Mesothelial cell of epicardium (in vitro differentiated cells): Measurements from ENCODE around the gene TRIM37. TPM values are rescaled to one million over a fixed set of nuclear protein-coding genes. Genes with fewer than 3 reads are reported as not detected.

Experiments used
- DNase-seq, 2 experiments: peaks; one replicate each; pipeline ENCODE4 v3.0.0; 2021; ENCODE audit warnings: low spot score in 2 of 2; ENCODE audit not compliant: unreplicated experiment in 2 of 2
- H3K27ac Mint-ChIP-seq: 2 replicates; pipeline ENCODE4 v1.8.0; 2021; ENCODE audit warnings: mixed read lengths
- H3K27me3 Mint-ChIP-seq: 2 replicates; pipeline ENCODE4 v1.8.0; 2021; ENCODE audit warnings: low read depth, mixed read lengths
- H3K36me3 Mint-ChIP-seq: 2 replicates; pipeline ENCODE4 v1.8.0; 2021; ENCODE audit warnings: mixed read lengths
- H3K4me1 Mint-ChIP-seq: 2 replicates; pipeline ENCODE4 v1.8.0; 2021; ENCODE audit warnings: mixed read lengths
- H3K4me3 Mint-ChIP-seq: 2 replicates; pipeline ENCODE4 v1.8.0; 2021; ENCODE audit warnings: mild to moderate bottlenecking, moderate library complexity, mixed read lengths
- H3K9me3 Mint-ChIP-seq: 2 replicates; pipeline ENCODE4 v1.8.0; 2021; ENCODE audit warnings: mixed read lengths
- CTCF ChIP-seq: fragments of 200-600 bp; sonication (generic); IDR thresholded peaks from one replicate; pipeline ENCODE4 v1.5.0; 2021; ENCODE audit warnings: antibody characterized with exemption; ENCODE audit not compliant: unreplicated experiment
- total RNA-seq: library from RNA; stranded (reverse); gene quantifications from 3 replicates; pipeline ENCODE4 v1.2.1, GENCODE V29; 2021

Gene TRIM37
- total RNA-seq, 1 donor from 2014 or later = 23.0 TPM

- no peaks in the 10 kb centered on the region for H3K36me3 Mint-ChIP-seq
- TF ChIP-seq CTCF = no peak
- DNase-seq = no peak
- H3K27me3 Mint-ChIP-seq = no peaks in the 10 kb centered on the region
- H3K9me3 Mint-ChIP-seq = no peaks in the 10 kb centered on the region
- H3K4me3 Mint-ChIP-seq = no peak overlapping the region
- no peak overlapping the region for H3K27ac Mint-ChIP-seq
- peaks cover 3% of the 10 kb centered on the region for H3K4me1 Mint-ChIP-seq
Measured at GRCh38 chr17:58980706-58981481, 125.8 kb downstream of the TRIM37 start.

- DNase-seq = no peak
- Mint-ChIP-seq H3K27me3 (no peaks in the 10 kb centered on the region), H3K4me3 (no peak overlapping the region), H3K36me3 (no peaks in the 10 kb centered on the region), H3K27ac (no peak overlapping the region), H3K9me3 (no peaks in the 10 kb centered on the region), H3K4me1 (peaks cover 5% of the 10 kb centered on the region)
- TF ChIP-seq CTCF = no peak
Measured at GRCh38 chr17:58976541-58976940, 130.1 kb downstream of the TRIM37 start.

- H3K36me3 Mint-ChIP-seq = no peaks in the 10 kb centered on the region
- no peaks in the 10 kb centered on the region for H3K27me3 Mint-ChIP-seq
- no peak overlapping the region for H3K27ac Mint-ChIP-seq
Measured at GRCh38 chr17:58974354-58974753, 132.3 kb downstream of the TRIM37 start.

GRCh38 chr17:58970609-58971450 lies 135.8 kb downstream of the TRIM37 start:
- no peak for TF ChIP-seq CTCF
- Mint-ChIP-seq H3K27ac (no peak overlapping the region), H3K9me3 (no peaks in the 10 kb centered on the region), H3K4me3 (no peak overlapping the region), H3K27me3 (no peaks in the 10 kb centered on the region), H3K36me3 (no peaks in the 10 kb centered on the region), H3K4me1 (peaks cover 10% of the 10 kb centered on the region)
- DNase-seq = no peak

More at GRCh38 chr17:58974354-58974753, 132.3 kb downstream of the TRIM37 start:
- TF ChIP-seq CTCF = no peak
- DNase-seq = no peak
- Mint-ChIP-seq H3K4me1 (peaks cover 6% of the 10 kb centered on the region), H3K9me3 (no peaks in the 10 kb centered on the region), H3K4me3 (no peak overlapping the region)

- H3K9me3 Mint-ChIP-seq = no peaks in the 10 kb centered on the region
- TF ChIP-seq CTCF = no peak
- DNase-seq = no peak
- H3K27me3 Mint-ChIP-seq = no peaks in the 10 kb centered on the region
- H3K4me3 Mint-ChIP-seq = no peak overlapping the region
- no peak overlapping the region for H3K27ac Mint-ChIP-seq
- no peaks in the 10 kb centered on the region for H3K36me3 Mint-ChIP-seq
- H3K4me1 Mint-ChIP-seq = peaks cover 8% of the 10 kb centered on the region
Measured at GRCh38 chr17:58969612-58970011, 137.1 kb downstream of the TRIM37 start.
